GM18505 (cell line): Measurements from ENCODE around the gene ZNF577.

Experiments used
- ATAC-seq: cut with Tn5 transposase; IDR thresholded peaks from one replicate; pipeline ENCODE4 v1.9.1; 2021; ENCODE audit not compliant: unreplicated experiment
- POLR2A ChIP-seq: IDR thresholded peaks from 4 replicates; pipeline ENCODE4 v1.6.1; 2011; ENCODE audit warnings: borderline replicate concordance; ENCODE audit not compliant: insufficient read depth, insufficient read length; ENCODE audit errors: extremely low read depth

ZNF577 gene

GRCh38 chr19:51904331-51905165, 16.8 kb upstream of the ZNF577 start, which contains the start of gene ZNF649:
TSS of gene ZNF649 (minus strand) at chr19:51905017. CDS start at chr19:51900107, 4,910 bp downstream.
- peak; percentile 46 for TF ChIP-seq POLR2A
- ATAC-seq, result peak; percentile 86

- no peak for ATAC-seq
- no peak for TF ChIP-seq POLR2A
Observed at GRCh38 chr19:51903192-51903591, 15.4 kb upstream of the ZNF577 start.

- TF ChIP-seq POLR2A, result no peak
- ATAC-seq, result no peak
Observed at GRCh38 chr19:51901860-51902259, 14.1 kb upstream of the ZNF577 start.

GRCh38 chr19:51891193-51891747, 3.5 kb upstream of the ZNF577 start:
- TF ChIP-seq POLR2A, result no peak
- no peak for ATAC-seq

DNA sequence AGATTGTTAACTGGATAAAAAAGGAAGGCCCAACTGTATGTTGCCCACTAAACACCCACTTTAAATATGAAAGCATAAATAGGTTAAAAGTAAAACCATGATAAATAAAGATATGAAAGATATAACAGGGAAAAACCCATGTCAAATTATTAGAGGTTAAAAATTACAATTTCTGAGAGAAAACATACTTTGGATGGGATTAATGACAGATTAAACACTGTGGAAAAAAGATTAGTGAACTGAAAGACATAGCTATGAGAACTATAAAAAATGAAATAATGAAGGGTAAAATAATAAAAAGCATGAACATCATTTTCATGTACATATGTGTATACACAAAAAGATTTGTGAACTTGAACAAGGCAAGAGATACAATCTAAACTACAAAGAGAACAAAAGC, 2.2 kb upstream of the ZNF577 start:
- no peak for TF ChIP-seq POLR2A
- ATAC-seq, result no peak

- TF ChIP-seq POLR2A, result no peak
- no peak for ATAC-seq
Observed at GRCh38 chr19:51884713-51885112, 3.0 kb downstream of the ZNF577 start.

GRCh38 chr19:51882518-51882917, 5.2 kb downstream of the ZNF577 start:
- no peak for ATAC-seq
- no peak for TF ChIP-seq POLR2A

DNA sequence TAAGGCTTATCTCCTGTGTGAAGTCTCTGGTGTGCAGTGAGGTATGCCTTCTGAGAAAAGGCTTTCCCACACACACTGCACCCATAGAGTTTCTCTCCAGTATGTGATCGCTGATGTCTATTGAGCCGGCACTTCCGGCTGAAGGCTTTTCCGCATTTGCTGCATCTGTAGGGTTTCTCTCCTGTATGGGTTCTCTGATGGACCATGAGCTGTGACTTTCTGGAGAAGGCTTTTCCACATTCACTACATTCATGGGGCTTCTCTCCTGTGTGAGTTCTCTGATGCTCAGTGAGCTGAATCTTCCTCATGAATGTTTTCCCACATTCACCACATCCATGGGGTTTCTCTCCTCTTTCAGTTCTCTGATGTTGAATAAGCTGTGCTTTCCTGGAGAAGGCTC, 14.7 kb downstream of the ZNF577 start:
- no peak for ATAC-seq
- no peak for TF ChIP-seq POLR2A

- ATAC-seq, result no peak
Observed at GRCh38 chr19:51861870-51862622, 25.7 kb downstream of the ZNF577 start.

DNA sequence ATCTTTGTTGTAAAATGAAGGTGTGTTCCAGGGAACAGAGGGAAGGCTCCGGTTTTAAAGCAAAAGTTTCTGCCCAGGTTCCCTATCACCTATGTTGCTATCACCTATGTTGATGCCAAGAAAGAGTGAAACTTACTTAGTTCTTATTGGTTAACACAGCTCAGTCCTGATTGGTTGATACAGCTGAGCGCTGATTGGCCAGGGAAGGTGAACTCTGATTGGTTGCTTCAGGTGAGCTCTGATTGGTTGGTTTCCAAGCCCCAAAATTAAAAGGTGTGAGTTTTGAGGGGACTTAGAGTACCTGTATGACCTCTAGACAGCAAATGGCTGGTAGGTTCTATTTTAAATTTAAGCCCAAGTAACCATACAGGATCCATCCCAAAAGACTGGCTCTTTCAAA, 50.6 kb downstream of the ZNF577 start:
- TF ChIP-seq POLR2A, result no peak
- no peak for ATAC-seq

More at GRCh38 chr19:51861870-51862622, 25.7 kb downstream of the ZNF577 start:
- no peak for TF ChIP-seq POLR2A

- no peak for ATAC-seq
- TF ChIP-seq POLR2A, result no peak
Observed at GRCh38 chr19:51830274-51830673, 57.5 kb downstream of the ZNF577 start.

DNA sequence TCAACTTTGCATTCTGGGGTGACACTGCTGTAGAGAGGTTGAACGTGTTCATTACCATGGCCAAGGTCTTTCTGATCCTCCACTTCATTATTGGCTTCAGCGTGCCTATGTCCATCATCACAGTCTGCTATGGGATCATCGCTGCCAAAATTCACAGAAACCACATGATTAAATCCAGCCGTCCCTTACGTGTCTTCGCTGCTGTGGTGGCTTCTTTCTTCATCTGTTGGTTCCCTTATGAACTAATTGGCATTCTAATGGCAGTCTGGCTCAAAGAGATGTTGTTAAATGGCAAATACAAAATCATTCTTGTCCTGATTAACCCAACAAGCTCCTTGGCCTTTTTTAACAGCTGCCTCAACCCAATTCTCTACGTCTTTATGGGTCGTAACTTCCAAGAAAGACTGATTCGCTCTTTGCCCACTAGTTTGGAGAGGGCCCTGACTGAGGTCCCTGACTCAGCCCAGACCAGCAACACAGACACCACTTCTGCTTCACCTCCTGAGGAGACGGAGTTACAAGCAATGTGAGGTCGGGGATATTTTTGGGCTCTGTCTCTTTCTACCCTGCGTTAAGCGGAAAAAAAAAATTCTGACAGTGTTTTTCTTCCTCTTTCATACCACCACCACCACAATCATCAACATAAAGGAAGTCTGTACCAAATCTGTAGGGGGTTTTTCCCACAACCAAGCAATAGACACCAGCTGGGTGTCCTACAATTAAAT, 63.3 kb downstream of the ZNF577 start:
- TF ChIP-seq POLR2A, result no peak

DNA sequence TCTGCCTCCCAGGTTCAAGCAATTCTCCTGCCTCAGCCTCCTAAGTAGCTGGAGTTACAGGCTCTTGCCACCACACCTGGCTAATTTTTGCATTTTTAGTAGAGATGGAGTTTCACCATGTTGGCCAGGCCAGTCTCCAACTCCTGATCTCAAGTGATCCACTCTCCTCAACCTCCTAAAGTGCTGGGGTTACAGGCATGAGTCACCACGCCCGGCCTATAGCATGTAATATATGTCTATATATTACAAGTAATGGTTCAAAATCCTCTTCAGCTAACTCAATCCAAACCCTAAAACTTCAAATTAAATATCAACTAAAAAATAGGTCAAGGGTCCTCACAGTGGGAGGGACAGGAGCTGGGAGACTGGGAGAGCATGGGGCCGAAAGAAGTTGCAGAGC, 64.8 kb downstream of the ZNF577 start:
- no peak for TF ChIP-seq POLR2A
- ATAC-seq, result no peak

More for the DNA sequence above, 63.3 kb downstream of the ZNF577 start:
- no peak for ATAC-seq
